Cardiac muscle cell (in vitro differentiated cells and primary cell): ENCODE data around the gene CLDN1. TPM values are rescaled to one million over a fixed set of nuclear protein-coding genes. Genes with fewer than 3 reads are reported as not detected.

Experiments
- DNase-seq, 2 donors: peaks; one replicate each; pipeline versions ENCODE4 v3.0.0 to v3.0.0-alpha.2; 2010 to 2017; ENCODE audit warnings: low read depth in 1 of 2, low spot score in 1 of 2
- H3K27ac ChIP-seq: fragments of 200-600 bp; sonication (generic); 2 replicates; pipeline ENCODE4 v1.5.1; 2016
- H3K27me3 ChIP-seq: fragments of 200-600 bp; sonication (generic); 2 replicates; pipeline ENCODE4 v1.6.0; 2016; ENCODE audit warnings: control low read depth
- H3K36me3 ChIP-seq: fragments of 200-600 bp; sonication (generic); 2 replicates; pipeline ENCODE4 v1.5.1; 2016; ENCODE audit warnings: control low read depth
- H3K4me1 ChIP-seq: fragments of 200-600 bp; sonication (generic); 2 replicates; pipeline ENCODE4 v1.8.1; 2017; ENCODE audit warnings: low read depth, mild to moderate bottlenecking, mixed run types
- H3K4me3 ChIP-seq: fragments of 200-600 bp; sonication (generic); 2 replicates; pipeline ENCODE4 v1.5.1; 2016; ENCODE audit warnings: mild to moderate bottlenecking
- H3K9me3 ChIP-seq: fragments of 200-600 bp; sonication (generic); 2 replicates; pipeline ENCODE4 v1.5.1; 2017; ENCODE audit warnings: low read depth, mild to moderate bottlenecking, control low read depth
- CTCF ChIP-seq: IDR thresholded peaks from 2 replicates; pipeline ENCODE4 v1.5.1; 2012; ENCODE audit warnings: low read depth, mild to moderate bottlenecking, low read length
- polyA plus RNA-seq: library from polyadenylated mRNA; unstranded; fragments of >200 nt; fragmentation: Nextera tagmentation; extraction: Ambion mirVana; gene quantifications from 2 replicates; pipeline ENCODE4 v1.2.1, GENCODE V29; 2016
- total RNA-seq: library from RNA; depleted of rRNA; stranded (reverse); fragments of >200 nt; gene quantifications from 2 replicates; pipeline ENCODE4 v1.2.3, GENCODE V29; 2016

Gene CLDN1
- total and polyA plus RNA-seq, 2 experiments from 2014 or later, result 0.48 to 0.54 TPM

- H3K27ac ChIP-seq, result no peak overlapping the region
- no peaks in the 10 kb centered on the region for H3K4me1 ChIP-seq
- no peaks in the 10 kb centered on the region for H3K36me3 ChIP-seq
- TF ChIP-seq CTCF, result no peak
- no peak overlapping the region for H3K4me3 ChIP-seq
- peaks cover 19% of the 10 kb centered on the region for H3K27me3 ChIP-seq
- DNase-seq, result no peak
- no peaks in the 10 kb centered on the region for H3K9me3 ChIP-seq
Observed at GRCh38 chr3:190314741-190315140, 7.5 kb downstream of the CLDN1 start.

DNA sequence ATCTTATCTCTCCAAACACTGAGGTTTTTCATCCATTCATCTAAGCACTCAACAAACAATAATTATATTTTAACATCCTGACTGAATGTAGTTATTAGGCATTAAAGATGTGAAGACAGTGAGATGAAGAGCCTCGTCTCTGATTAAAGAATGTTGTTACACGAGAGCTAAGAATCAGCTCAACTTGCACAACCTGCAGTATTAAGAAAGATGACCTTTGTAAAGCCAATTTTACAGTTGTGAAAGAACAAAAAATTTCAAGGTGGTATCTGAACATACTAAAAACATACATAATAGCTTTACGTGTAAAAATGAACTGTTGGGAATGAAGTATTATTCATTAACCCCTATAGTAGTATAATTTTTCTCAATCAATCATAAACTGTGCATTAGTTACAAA, 12.8 kb downstream of the CLDN1 start:
- Histone ChIP-seq H3K4me3 (no peak overlapping the region), H3K27ac (no peak overlapping the region), H3K9me3 (no peaks in the 10 kb centered on the region), H3K27me3 (no peaks in the 10 kb centered on the region), H3K4me1 (no peaks in the 10 kb centered on the region), H3K36me3 (no peaks in the 10 kb centered on the region)
- DNase-seq, result no peak
- no peak for TF ChIP-seq CTCF

- H3K27ac ChIP-seq, result no peak overlapping the region
- no peak for DNase-seq
- H3K4me3 ChIP-seq, result no peak overlapping the region
- no peaks in the 10 kb centered on the region for H3K36me3 ChIP-seq
- no peaks in the 10 kb centered on the region for H3K9me3 ChIP-seq
- no peaks in the 10 kb centered on the region for H3K27me3 ChIP-seq
- TF ChIP-seq CTCF, result no peak
- H3K4me1 ChIP-seq, result no peaks in the 10 kb centered on the region
Observed at GRCh38 chr3:190308154-190308553, 14.1 kb downstream of the CLDN1 start.

- no peak for DNase-seq
- no peaks in the 10 kb centered on the region for H3K36me3 ChIP-seq
- no peaks in the 10 kb centered on the region for H3K9me3 ChIP-seq
- TF ChIP-seq CTCF, result no peak
- no peaks in the 10 kb centered on the region for H3K4me1 ChIP-seq
- H3K4me3 ChIP-seq, result no peak overlapping the region
- H3K27me3 ChIP-seq, result no peaks in the 10 kb centered on the region
- no peak overlapping the region for H3K27ac ChIP-seq
Observed at GRCh38 chr3:190307164-190307545, 15.1 kb downstream of the CLDN1 start.

- DNase-seq, result peak in 1 of 2 donors; percentile 70
- H3K4me1 ChIP-seq, result no peaks in the 10 kb centered on the region
- no peaks in the 10 kb centered on the region for H3K36me3 ChIP-seq
- H3K9me3 ChIP-seq, result no peaks in the 10 kb centered on the region
- no peak overlapping the region for H3K27ac ChIP-seq
- no peaks in the 10 kb centered on the region for H3K27me3 ChIP-seq
- TF ChIP-seq CTCF, result no peak
- no peak overlapping the region for H3K4me3 ChIP-seq
Observed at GRCh38 chr3:190306513-190307163, 15.6 kb downstream of the CLDN1 start.
